ENCODE results near the gene SND1. TPM values are rescaled to one million over a fixed set of nuclear protein-coding genes. Genes with fewer than 3 reads are reported as not detected.
A peak's percentile ranks its signal among the peaks of the same experiment; 100 is the strongest.
"Not testable (repeated sequence)": the region's sequence is repeated elsewhere in the genome, so short reads cannot be mapped to it uniquely, and the experiment has no call there.

SND1 gene
- total and polyA plus RNA-seq, 3 experiments from 2014 or later: 121 to 203 (median 198) TPM

DNA sequence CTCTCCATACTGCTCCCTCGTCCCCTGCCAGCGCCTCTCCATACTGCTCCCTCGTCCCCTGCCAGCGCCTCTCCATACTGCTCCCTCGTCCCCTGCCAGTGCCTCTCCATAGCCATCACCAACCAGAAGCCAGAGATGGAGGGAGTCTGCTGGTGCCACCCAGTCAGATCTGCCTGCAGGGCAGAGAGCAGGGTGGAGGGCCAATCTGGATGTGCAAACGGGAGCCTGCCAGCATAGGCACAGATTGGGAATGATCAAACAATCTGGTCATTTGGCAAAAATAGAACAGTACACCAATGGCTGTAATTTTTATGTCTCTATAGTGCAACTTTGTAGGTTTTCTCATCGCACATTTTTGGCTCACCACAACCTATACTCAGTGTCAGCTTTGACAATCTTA is 456.1 kb downstream of the SND1 start:
- CTCF ChIA-PET: interaction anchor here (0.9 to 4.8 kb wide), 4 partner anchors 19 to 101 kb away, joined by 3 to 35 read pairs (median 4); no protein-coding TSS in a partner anchor
- H3K4me1 ChIP-seq (ENCODE audit: insufficient read depth, low read length): peaks cover 82% of the 10 kb centered on the region
- peak overlapping the region; percentile 28 for H3K4me3 ChIP-seq (ENCODE audit: low read length)

DNA sequence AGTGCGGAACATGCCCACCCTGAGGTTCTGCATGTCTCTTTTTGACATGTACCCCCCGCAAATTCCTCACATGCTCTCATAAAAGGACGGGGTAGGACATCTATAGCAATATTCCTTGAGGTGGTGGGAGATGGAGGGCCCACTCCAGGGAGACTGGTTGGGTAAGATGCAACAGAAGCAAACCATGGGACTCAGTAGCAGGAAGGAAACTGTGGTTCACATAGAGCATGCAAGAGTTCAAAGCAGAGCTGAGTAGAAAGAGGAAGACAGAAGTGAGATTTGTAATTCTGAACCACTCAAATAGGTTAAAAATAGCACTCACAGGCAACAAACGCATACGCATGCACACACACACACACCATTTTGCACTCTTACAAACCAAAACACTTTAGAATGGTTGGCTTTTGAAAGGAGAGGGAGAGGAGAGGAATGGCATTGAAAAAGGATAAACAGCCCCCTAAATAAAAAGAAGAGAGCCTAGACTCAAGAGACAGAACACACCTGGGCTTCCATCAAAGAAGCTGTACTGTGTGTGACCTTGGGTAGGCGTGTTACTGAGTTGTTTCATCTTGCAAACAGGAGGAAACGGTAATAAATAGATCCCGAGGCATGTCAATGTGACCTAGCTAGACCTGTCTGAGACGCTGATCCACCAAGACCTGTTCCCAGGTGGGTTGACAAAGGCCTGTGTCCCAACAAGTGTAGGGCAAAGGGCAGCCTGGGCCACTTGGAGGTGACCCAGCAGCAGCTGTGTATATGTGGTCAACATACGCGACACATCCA is 456.8 kb downstream of the SND1 start:
- no peaks in the 10 kb centered on the region for H3K36me3 ChIP-seq (ENCODE audit: insufficient read depth, low read length)
- ChIA-PET CTCF (interaction anchor here (0.9 to 4.8 kb wide), 5 partner anchors 18 to 101 kb away, joined by 3 to 35 read pairs (median 4); no protein-coding TSS in a partner anchor), POLR2A (interaction anchor here (0.7 to 1.0 kb wide), 2 partner anchors 27 to 301 kb away, joined by 3 read pairs; no protein-coding TSS in a partner anchor)
- Mint-ChIP-seq H3K27me3 (peaks cover 0 to 2% of the 10 kb centered on the region in 2 donors), H3K9me3 (no peaks in the 10 kb centered on the region), H3K4me1 (peaks cover 72 to 85% (median 73%) of the 10 kb centered on the region in 3 donors), H3K27ac (peak overlapping the region; percentile 22 to 94 (median 84)), H3K4me3 (peak overlapping the region; percentile 19 to 89 (median 85)), H3K36me3 (no peaks in the 10 kb centered on the region)
- DNase-seq: peak in 2 of 5 donors; percentile 58 to 73
- H3K9me3 ChIP-seq (ENCODE audit: low read length): no peaks in the 10 kb centered on the region
- peaks cover 77% of the 10 kb centered on the region for H3K4me1 ChIP-seq (ENCODE audit: insufficient read depth, low read length)
- peak overlapping the region; percentile 28 for H3K4me3 ChIP-seq (ENCODE audit: low read length)
- no peaks in the 10 kb centered on the region for H3K27me3 ChIP-seq (ENCODE audit: insufficient read depth, low read length, poor library complexity, severe bottlenecking)
- no peak overlapping the region for H3K27ac ChIP-seq (ENCODE audit: low read depth, low read length)

More for the DNA sequence above, 456.1 kb downstream of the SND1 start:
- Histone ChIP-seq H3K27ac (ENCODE audit: low read depth, low read length) (no peak overlapping the region), H3K36me3 (ENCODE audit: insufficient read depth, low read length) (no peaks in the 10 kb centered on the region), H3K27me3 (ENCODE audit: insufficient read depth, low read length, poor library complexity, severe bottlenecking) (no peaks in the 10 kb centered on the region), H3K9me3 (ENCODE audit: low read length) (no peaks in the 10 kb centered on the region)
- no peaks in the 10 kb centered on the region for H3K36me3 Mint-ChIP-seq
- POLR2A ChIA-PET: no interaction called here
- H3K27ac Mint-ChIP-seq: peak overlapping the region in 2 of 8 donors; percentile 22 to 94
- H3K4me3 Mint-ChIP-seq: peak overlapping the region; percentile 19 to 89 (median 85)
- H3K4me1 Mint-ChIP-seq: peaks cover 75 to 88% (median 77%) of the 10 kb centered on the region in 3 donors
- H3K27me3 Mint-ChIP-seq: peaks cover 0 to 2% of the 10 kb centered on the region in 2 donors
- H3K9me3 Mint-ChIP-seq: no peaks in the 10 kb centered on the region
- DNase-seq: no peak

DNA sequence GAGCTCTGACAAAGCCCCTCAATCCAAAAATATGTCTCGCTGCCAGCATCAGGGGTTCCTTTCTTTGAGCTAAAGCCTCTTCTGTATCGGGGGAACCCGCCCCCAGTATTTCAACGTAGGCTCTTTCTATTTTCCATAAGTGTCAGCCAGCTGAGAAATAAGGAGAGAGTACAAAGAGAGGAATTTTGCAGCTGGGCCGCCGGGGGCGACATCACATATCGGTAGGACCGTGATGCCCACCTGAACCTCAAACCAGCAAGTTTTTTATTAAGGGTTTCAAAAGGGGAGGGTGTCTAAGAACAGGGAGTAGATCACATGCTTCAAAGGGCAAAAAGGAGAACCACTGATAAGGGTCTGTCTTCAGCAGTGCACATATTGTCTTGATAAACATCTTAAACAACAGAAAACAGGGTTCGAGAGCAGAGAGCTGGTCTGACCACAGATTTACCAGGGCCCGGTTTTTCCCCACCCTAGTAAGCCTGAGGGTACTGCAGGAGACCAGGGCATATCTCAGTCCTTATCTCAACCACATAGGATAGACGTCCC is 457.5 kb downstream of the SND1 start:
- H3K9me3 Mint-ChIP-seq, DNase-seq: not testable (repeated sequence)
- POLR2A ChIA-PET: interaction anchor here (0.7 to 1.0 kb wide), 2 partner anchors 27 to 301 kb away, joined by 3 read pairs; no protein-coding TSS in a partner anchor

DNA sequence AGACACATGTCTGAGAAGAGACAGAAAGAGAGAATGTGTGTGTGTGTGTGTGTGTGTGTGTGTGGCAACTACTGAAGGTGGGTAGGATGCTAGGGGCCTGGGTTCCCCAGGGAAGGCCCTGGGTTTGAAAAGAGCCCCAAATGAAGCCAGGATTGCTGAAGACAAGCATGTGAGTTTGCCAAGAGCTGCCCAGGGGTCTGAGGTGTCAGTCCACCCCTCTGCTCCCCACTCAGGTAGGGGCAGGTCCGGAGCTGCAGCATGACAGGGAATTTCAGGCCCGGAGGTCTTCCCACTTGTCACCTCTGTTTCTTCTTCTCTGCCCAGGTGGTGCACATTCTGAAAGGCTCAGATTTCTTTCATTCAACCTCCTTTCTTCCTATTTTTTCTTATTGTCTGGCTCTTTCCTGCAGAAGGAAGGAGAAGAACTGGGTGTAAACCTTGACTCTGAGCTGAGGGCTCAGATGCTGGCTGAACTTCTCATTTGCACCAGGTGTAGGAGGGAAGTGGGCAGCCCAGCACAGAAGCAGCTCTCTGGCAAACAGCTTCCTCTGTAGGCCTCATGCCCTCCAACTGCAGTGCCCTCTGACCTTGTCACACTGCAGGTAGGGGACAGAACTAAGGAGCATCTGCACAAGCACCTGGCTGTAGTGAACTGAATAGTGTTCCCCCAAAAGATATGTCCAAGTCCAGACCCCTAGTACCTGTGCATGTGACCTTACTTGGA is 458.8 kb downstream of the SND1 start:
- peaks cover 0 to 2% of the 10 kb centered on the region in 2 donors for H3K27me3 Mint-ChIP-seq
- Histone ChIP-seq H3K9me3 (ENCODE audit: low read length) (no peaks in the 10 kb centered on the region), H3K4me3 (ENCODE audit: low read length) (no peak overlapping the region), H3K36me3 (ENCODE audit: insufficient read depth, low read length) (no peaks in the 10 kb centered on the region), H3K27ac (ENCODE audit: low read depth, low read length) (no peak overlapping the region), H3K4me1 (ENCODE audit: insufficient read depth, low read length) (peaks cover 64% of the 10 kb centered on the region), H3K27me3 (ENCODE audit: insufficient read depth, low read length, poor library complexity, severe bottlenecking) (no peaks in the 10 kb centered on the region)
- H3K9me3 Mint-ChIP-seq: no peaks in the 10 kb centered on the region
- peak overlapping the region; percentile 6 to 94 (median 72) for H3K27ac Mint-ChIP-seq
- CTCF ChIA-PET: interaction anchor here (1.6 to 4.8 kb wide), 2 partner anchors 7 to 25 kb away, joined by 5 to 35 read pairs; no protein-coding TSS in a partner anchor
- H3K36me3 Mint-ChIP-seq: no peaks in the 10 kb centered on the region
- peak overlapping the region in 5 of 7 donors; percentile 39 to 89 (median 66) for H3K4me3 Mint-ChIP-seq
- DNase-seq: no peak
- peaks cover 61 to 70% (median 66%) of the 10 kb centered on the region in 3 donors for H3K4me1 Mint-ChIP-seq
- POLR2A ChIA-PET: interaction anchor here (0.6 kb wide), 1 partner anchor 12 kb away, joined by 3 read pairs; no protein-coding TSS in a partner anchor

More for the DNA sequence above, 457.5 kb downstream of the SND1 start:
- H3K27me3 Mint-ChIP-seq; H3K27ac ChIP-seq (ENCODE audit: low read depth, low read length); H3K36me3 Mint-ChIP-seq; H3K36me3 ChIP-seq (ENCODE audit: insufficient read depth, low read length); H3K9me3 ChIP-seq (ENCODE audit: low read length); H3K27me3 ChIP-seq (ENCODE audit: insufficient read depth, low read length, poor library complexity, severe bottlenecking): not testable (repeated sequence)
- CTCF ChIA-PET: interaction anchor here (0.9 to 4.8 kb wide), 3 partner anchors 18 to 26 kb away, joined by 4 to 35 read pairs (median 4); no protein-coding TSS in a partner anchor
- peaks cover 69 to 81% (median 71%) of the 10 kb centered on the region in 3 donors for H3K4me1 Mint-ChIP-seq
- peak overlapping the region; percentile 28 for H3K4me3 ChIP-seq (ENCODE audit: low read length)
- H3K27ac Mint-ChIP-seq: peak overlapping the region; percentile 22 to 94 (median 84)
- peaks cover 74% of the 10 kb centered on the region for H3K4me1 ChIP-seq (ENCODE audit: insufficient read depth, low read length)
- peak overlapping the region; percentile 19 to 89 (median 85) for H3K4me3 Mint-ChIP-seq

DNA sequence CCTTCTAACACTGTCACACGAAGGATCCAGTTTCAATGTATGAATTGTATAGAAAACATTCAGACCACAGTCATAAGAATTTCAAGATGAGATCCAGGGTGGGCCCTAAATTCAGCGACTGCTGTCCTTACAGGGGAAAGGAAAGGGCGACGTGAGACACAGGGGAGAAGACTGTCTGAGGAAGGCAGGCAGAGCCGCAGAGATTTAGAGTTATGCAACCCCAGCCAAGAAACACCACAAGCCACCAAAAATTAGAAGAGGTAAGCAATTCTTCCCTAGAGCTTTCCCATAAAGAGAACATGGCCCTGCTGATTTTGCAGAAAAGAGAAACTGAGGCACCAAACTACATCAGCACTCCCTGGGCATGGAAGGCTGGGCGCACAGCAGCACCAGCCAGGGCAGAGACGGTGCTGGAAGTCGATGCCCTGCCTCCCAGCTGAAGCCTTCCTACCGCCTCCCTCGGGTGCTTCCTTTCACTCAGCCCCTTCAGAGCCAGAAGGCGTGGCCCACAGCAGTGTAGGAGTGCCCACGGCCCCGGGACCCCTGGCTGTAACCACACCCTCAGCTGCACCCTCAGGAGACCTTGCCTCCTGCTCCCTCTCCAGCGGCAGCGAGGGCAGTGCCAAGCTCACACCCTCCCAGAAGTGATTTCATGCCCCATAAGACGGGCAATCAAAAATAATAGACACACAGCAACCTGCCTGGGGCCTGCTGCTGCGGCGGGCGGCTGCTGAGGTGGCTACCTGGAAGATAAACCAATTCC is 460.2 kb downstream of the SND1 start:
- no peak for DNase-seq
- Histone ChIP-seq H3K27me3 (ENCODE audit: insufficient read depth, low read length, poor library complexity, severe bottlenecking) (no peaks in the 10 kb centered on the region), H3K4me1 (ENCODE audit: insufficient read depth, low read length) (peaks cover 57% of the 10 kb centered on the region), H3K9me3 (ENCODE audit: low read length) (no peaks in the 10 kb centered on the region), H3K4me3 (ENCODE audit: low read length) (no peak overlapping the region), H3K36me3 (ENCODE audit: insufficient read depth, low read length) (no peaks in the 10 kb centered on the region), H3K27ac (ENCODE audit: low read depth, low read length) (no peak overlapping the region)
- H3K27ac Mint-ChIP-seq: peak overlapping the region in 6 of 8 donors; percentile 22 to 84 (median 60)
- peaks cover 0 to 4% of the 10 kb centered on the region in 2 donors for H3K27me3 Mint-ChIP-seq
- peak overlapping the region in 6 of 7 donors; percentile 2 to 67 (median 56) for H3K4me3 Mint-ChIP-seq
- no peaks in the 10 kb centered on the region for H3K36me3 Mint-ChIP-seq
- H3K4me1 Mint-ChIP-seq: peaks cover 52 to 58% (median 54%) of the 10 kb centered on the region in 3 donors
- POLR2A ChIA-PET: interaction anchor here (1.0 kb wide), 1 partner anchor 8 kb away, joined by 3 read pairs; no protein-coding TSS in a partner anchor
- CTCF ChIA-PET: interaction anchor here (0.8 to 4.8 kb wide), 3 partner anchors 9 to 97 kb away, joined by 3 to 35 read pairs (median 5); no protein-coding TSS in a partner anchor
- no peaks in the 10 kb centered on the region for H3K9me3 Mint-ChIP-seq

DNA sequence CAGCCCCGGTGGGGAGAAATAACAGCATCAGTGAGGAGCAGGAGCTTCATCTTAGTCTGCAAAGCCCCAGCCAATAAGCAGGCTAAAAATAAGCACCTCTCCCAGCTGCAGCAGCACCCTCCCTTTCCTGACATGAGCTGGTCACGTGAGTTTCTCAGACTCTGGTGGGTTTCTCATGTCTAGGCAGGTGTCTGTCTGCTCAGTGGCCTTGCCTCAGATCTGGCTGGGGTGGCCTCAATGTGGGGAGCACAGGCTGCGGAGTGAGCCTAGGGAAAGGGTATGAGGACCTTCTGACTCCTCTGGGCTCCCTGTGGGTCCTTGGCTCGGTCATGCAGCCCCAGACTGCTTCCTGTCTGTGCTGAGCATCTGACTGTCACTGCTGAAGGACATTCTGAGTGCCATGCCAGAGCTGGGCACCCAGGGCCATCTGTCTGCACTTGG is 460.8 kb downstream of the SND1 start:
- CTCF ChIA-PET: interaction anchor here (0.8 to 4.8 kb wide), 3 partner anchors 9 to 97 kb away, joined by 3 to 35 read pairs (median 5); no protein-coding TSS in a partner anchor
- POLR2A ChIA-PET: interaction anchor here (1.0 kb wide), 1 partner anchor 9 kb away, joined by 3 read pairs; no protein-coding TSS in a partner anchor
- H3K9me3 Mint-ChIP-seq: no peaks in the 10 kb centered on the region
- Histone ChIP-seq H3K9me3 (ENCODE audit: low read length) (no peaks in the 10 kb centered on the region), H3K27me3 (ENCODE audit: insufficient read depth, low read length, poor library complexity, severe bottlenecking) (no peaks in the 10 kb centered on the region), H3K4me1 (ENCODE audit: insufficient read depth, low read length) (peaks cover 52% of the 10 kb centered on the region), H3K4me3 (ENCODE audit: low read length) (no peak overlapping the region), H3K36me3 (ENCODE audit: insufficient read depth, low read length) (no peaks in the 10 kb centered on the region), H3K27ac (ENCODE audit: low read depth, low read length) (no peak overlapping the region)
- peak in 1 of 5 donors; percentile 39 for DNase-seq
- no peaks in the 10 kb centered on the region for H3K36me3 Mint-ChIP-seq
- H3K27me3 Mint-ChIP-seq: peaks cover 0 to 4% of the 10 kb centered on the region in 2 donors
- H3K4me3 Mint-ChIP-seq: peak overlapping the region in 4 of 7 donors; percentile 15 to 67 (median 42)
- peaks cover 51 to 53% (median 51%) of the 10 kb centered on the region in 3 donors for H3K4me1 Mint-ChIP-seq
- peak overlapping the region in 4 of 8 donors; percentile 10 to 84 (median 60) for H3K27ac Mint-ChIP-seq

DNA sequence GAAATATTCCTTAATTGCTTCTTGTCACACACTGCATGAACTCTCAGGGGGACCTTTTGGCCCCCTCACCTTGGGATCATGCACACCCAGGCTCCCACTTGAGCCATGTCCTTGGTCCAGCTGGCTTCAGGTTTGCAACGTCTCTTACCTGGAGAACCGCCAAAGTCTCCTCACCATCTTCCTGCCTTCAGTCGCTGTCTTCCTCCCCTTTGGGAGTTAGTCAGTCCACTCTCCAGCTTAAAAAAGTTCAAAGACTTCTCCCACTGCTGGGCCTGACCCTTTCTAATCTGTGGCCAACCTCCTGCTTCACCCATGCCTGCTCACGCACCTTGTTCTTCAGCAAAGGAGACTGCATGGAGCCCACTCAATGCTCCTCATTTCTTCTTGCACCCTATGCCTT is 461.8 kb downstream of the SND1 start:
- CTCF ChIA-PET: no interaction called here
- Histone ChIP-seq H3K9me3 (ENCODE audit: low read length) (no peaks in the 10 kb centered on the region), H3K36me3 (ENCODE audit: insufficient read depth, low read length) (no peaks in the 10 kb centered on the region), H3K4me3 (ENCODE audit: low read length) (no peak overlapping the region), H3K4me1 (ENCODE audit: insufficient read depth, low read length) (peaks cover 42% of the 10 kb centered on the region), H3K27me3 (ENCODE audit: insufficient read depth, low read length, poor library complexity, severe bottlenecking) (no peaks in the 10 kb centered on the region), H3K27ac (ENCODE audit: low read depth, low read length) (no peak overlapping the region)
- H3K27ac Mint-ChIP-seq: peak overlapping the region in 2 of 8 donors; percentile 3 to 6
- H3K36me3 Mint-ChIP-seq: no peaks in the 10 kb centered on the region
- peak overlapping the region in 1 of 7 donors; percentile 17 for H3K4me3 Mint-ChIP-seq
- peaks cover 43 to 45% (median 43%) of the 10 kb centered on the region in 3 donors for H3K4me1 Mint-ChIP-seq
- POLR2A ChIA-PET: no interaction called here
- peaks cover 0 to 4% of the 10 kb centered on the region in 2 donors for H3K27me3 Mint-ChIP-seq
- H3K9me3 Mint-ChIP-seq: no peaks in the 10 kb centered on the region
- no peak for DNase-seq

Measured in CD8-positive, alpha-beta memory T cell (primary cell).